ENCODE results near the gene CYB561A3. TPM values are rescaled to one million over a fixed set of nuclear protein-coding genes. Genes with fewer than 3 reads are reported as not detected.

The CYB561A3 gene
- total RNA-seq, 1 donor from 2014 or later = 26.4 TPM

DNA sequence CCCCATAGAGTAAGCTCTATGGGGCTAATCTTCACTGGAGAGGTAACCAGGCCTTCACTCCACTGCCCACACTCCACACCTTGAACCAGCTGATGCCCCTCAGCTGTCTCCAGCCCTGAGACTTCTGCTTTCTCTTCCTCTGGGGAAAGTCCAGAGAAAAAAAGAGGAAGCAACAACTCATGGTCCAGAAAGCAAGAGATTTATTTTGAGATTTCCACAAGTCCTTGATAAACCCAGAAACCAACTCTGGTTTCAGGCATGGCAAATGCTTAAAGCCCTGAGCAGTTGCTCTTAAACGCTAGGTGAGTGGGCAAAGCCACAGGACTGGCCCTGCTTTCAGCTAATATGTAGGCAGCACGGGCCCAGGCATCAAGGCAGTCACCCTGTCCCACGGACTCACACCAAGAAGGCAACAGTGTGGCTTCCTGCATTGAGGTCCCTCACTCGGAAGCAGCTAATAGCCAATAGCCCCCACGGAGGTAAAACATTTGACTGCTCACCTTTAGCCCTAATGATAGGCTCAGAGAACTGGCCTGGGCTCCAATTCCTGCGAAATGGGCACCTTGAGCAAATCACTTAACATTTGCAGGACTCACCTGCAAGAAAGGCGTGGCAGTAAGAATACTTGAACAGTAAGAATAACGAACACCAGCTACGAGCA is 4.3 kb downstream of the CYB561A3 start:
- Histone ChIP-seq H3K79me2 (ENCODE audit: insufficient read depth, low read length) (peaks cover 13% of the 10 kb centered on the region), H2AFZ (ENCODE audit: low read depth, low read length) (no peak overlapping the region), H3K4me3 (ENCODE audit: insufficient read depth, low read depth, low read length) (no peak overlapping the region), H3K9ac (ENCODE audit: low read length) (no peak overlapping the region), H3K36me3 (ENCODE audit: insufficient read depth, low read length) (peaks cover 5% of the 10 kb centered on the region), H4K20me1 (ENCODE audit: insufficient read depth, low read length) (peaks cover 10% of the 10 kb centered on the region), H3K4me1 (ENCODE audit: insufficient read depth, low read length) (peaks cover 11% of the 10 kb centered on the region), H3K27me3 (ENCODE audit: insufficient read depth, low read length) (no peaks in the 10 kb centered on the region), H3K9me3 (ENCODE audit: insufficient read depth, low read depth, low read length) (no peaks in the 10 kb centered on the region), H3K4me2 (ENCODE audit: low read length) (no peak overlapping the region), H3K27ac (ENCODE audit: low read depth, low read length) (no peak overlapping the region)
- TF ChIP-seq, protein P1, sequence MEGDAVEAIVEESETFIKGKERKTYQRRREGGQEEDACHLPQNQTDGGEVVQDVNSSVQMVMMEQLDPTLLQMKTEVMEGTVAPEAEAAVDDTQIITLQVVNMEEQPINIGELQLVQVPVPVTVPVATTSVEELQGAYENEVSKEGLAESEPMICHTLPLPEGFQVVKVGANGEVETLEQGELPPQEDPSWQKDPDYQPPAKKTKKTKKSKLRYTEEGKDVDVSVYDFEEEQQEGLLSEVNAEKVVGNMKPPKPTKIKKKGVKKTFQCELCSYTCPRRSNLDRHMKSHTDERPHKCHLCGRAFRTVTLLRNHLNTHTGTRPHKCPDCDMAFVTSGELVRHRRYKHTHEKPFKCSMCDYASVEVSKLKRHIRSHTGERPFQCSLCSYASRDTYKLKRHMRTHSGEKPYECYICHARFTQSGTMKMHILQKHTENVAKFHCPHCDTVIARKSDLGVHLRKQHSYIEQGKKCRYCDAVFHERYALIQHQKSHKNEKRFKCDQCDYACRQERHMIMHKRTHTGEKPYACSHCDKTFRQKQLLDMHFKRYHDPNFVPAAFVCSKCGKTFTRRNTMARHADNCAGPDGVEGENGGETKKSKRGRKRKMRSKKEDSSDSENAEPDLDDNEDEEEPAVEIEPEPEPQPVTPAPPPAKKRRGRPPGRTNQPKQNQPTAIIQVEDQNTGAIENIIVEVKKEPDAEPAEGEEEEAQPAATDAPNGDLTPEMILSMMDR (IDR thresholded peaks at IDR 0.05; ENCODE audit: insufficient read depth, low read depth, low read length) = no peak
- TF ChIP-seq EZH2 (IDR thresholded peaks at IDR 0.05; ENCODE audit: insufficient read depth, low read length) = no peak
- Mint-ChIP-seq H3K9me3 (ENCODE audit: unreplicated experiment) (peaks cover 1% of the 10 kb centered on the region), H3K27ac (ENCODE audit: unreplicated experiment) (no peak overlapping the region), H3K4me3 (ENCODE audit: unreplicated experiment) (no peak overlapping the region), H3K4me1 (ENCODE audit: low read depth, unreplicated experiment) (peaks cover 3% of the 10 kb centered on the region), H3K27me3 (ENCODE audit: low read depth, unreplicated experiment) (no peaks in the 10 kb centered on the region), H3K36me3 (ENCODE audit: low read depth, unreplicated experiment) (peaks cover 5% of the 10 kb centered on the region)
- DNase-seq (ENCODE audit: low read depth) (no peak), FAIRE-seq (no peak)

DNA sequence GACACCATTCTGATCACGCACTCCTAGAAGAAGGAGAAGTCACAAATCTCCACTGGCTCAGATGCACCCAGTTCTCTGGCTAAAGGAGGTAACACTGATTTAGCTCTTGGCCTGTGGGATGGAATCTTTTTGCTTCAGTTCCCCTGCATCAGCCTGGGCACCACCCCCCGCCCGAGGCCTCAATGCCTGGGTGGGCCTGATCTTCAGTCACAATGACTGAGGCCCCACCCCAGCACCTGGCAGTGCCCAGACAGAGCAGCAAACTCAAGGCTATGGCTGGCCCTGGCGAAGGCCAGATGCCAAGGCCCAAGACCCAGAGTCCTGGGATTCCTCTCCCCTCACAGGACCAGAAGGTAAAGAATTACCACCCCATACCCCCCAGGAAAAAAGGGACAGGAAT is 5.0 kb downstream of the CYB561A3 start:
- no peak overlapping the region for H3K4me3 ChIP-seq (ENCODE audit: insufficient read depth, low read depth, low read length)
- H3K4me3 Mint-ChIP-seq (ENCODE audit: unreplicated experiment) = no peak overlapping the region

More for the DNA sequence above, 5.0 kb downstream of the CYB561A3 start:
- Mint-ChIP-seq H3K27ac (ENCODE audit: unreplicated experiment) (no peak overlapping the region), H3K36me3 (ENCODE audit: low read depth, unreplicated experiment) (peaks cover 8% of the 10 kb centered on the region), H3K4me1 (ENCODE audit: low read depth, unreplicated experiment) (peaks cover 3% of the 10 kb centered on the region), H3K27me3 (ENCODE audit: low read depth, unreplicated experiment) (no peaks in the 10 kb centered on the region), H3K9me3 (ENCODE audit: unreplicated experiment) (no peaks in the 10 kb centered on the region)
- no peak overlapping the region for H3K4me2 ChIP-seq (ENCODE audit: low read length)
- FAIRE-seq (no peak), DNase-seq (ENCODE audit: low read depth) (no peak)
- H3K36me3 ChIP-seq (ENCODE audit: insufficient read depth, low read length) = peaks cover 9% of the 10 kb centered on the region
- H3K27me3 ChIP-seq (ENCODE audit: insufficient read depth, low read length) = no peaks in the 10 kb centered on the region
- H3K4me1 ChIP-seq (ENCODE audit: insufficient read depth, low read length) = peaks cover 11% of the 10 kb centered on the region
- H4K20me1 ChIP-seq (ENCODE audit: insufficient read depth, low read length) = peaks cover 10% of the 10 kb centered on the region
- H3K9me3 ChIP-seq (ENCODE audit: insufficient read depth, low read depth, low read length) = no peaks in the 10 kb centered on the region
- H2AFZ ChIP-seq (ENCODE audit: low read depth, low read length) = no peak overlapping the region
- no peak for TF ChIP-seq EZH2 (IDR thresholded peaks at IDR 0.05; ENCODE audit: insufficient read depth, low read length)
- TF ChIP-seq, protein P1 (IDR thresholded peaks at IDR 0.05; ENCODE audit: insufficient read depth, low read depth, low read length) = no peak
- peaks cover 11% of the 10 kb centered on the region for H3K79me2 ChIP-seq (ENCODE audit: insufficient read depth, low read length)
- H3K27ac ChIP-seq (ENCODE audit: low read depth, low read length) = no peak overlapping the region
- H3K9ac ChIP-seq (ENCODE audit: low read length) = no peak overlapping the region

Data from astrocyte (in vitro differentiated cells and primary cell).